ENCODE results near the gene SORCS3. TPM values are rescaled to one million over a fixed set of nuclear protein-coding genes. Genes with fewer than 3 reads are reported as not detected.

SORCS3 gene
- total RNA-seq, 1 experiment from 2014 or later = 0.04 TPM

- Mint-ChIP-seq H3K27ac (no peak overlapping the region), H3K27me3 (ENCODE audit: low read depth) (peaks cover 2% of the 10 kb centered on the region; the same call in 1 of the 2 replicates), H3K36me3 (ENCODE audit: insufficient read depth in 1 of 3, low read depth in 3 of 3) (peaks cover 0 to 3% (median 0%) of the 10 kb centered on the region in 3 experiments; a peak in 1 of 7 replicates), H3K4me1 (peaks cover 29 to 39% of the 10 kb centered on the region in 2 experiments), H3K4me3 (no peak overlapping the region), H3K9me3 (no peaks in the 10 kb centered on the region)
- no CpG with 5 or more reads among the region's 2 CpGs for WGBS (ENCODE audit: extremely low coverage, insufficient read length, low lambda C conversion rate)
- no peak overlapping the region for H3K23ac ChIP-seq (ENCODE audit: insufficient read length, low read depth, low read length)
- H3K56ac ChIP-seq (ENCODE audit: insufficient read length, low read depth, low read length) = no peak overlapping the region
- H2AK5ac ChIP-seq (ENCODE audit: insufficient read length, low read length) = no peak overlapping the region
- H3K27ac ChIP-seq (ENCODE audit: insufficient read length, low read depth, low read length) = no peak overlapping the region
- no peaks in the 10 kb centered on the region for H3K79me1 ChIP-seq (ENCODE audit: insufficient read depth, low read depth, low read length, poor library complexity, severe bottlenecking)
- no peak overlapping the region for H3K18ac ChIP-seq (ENCODE audit: insufficient read length, low read depth, low read length)
- H2BK15ac ChIP-seq (ENCODE audit: low read depth, low read length) = no peak overlapping the region
- H3K4me2 ChIP-seq (ENCODE audit: insufficient read depth, insufficient read length, low read length) = no peak overlapping the region
- H3K14ac ChIP-seq (ENCODE audit: insufficient read depth, low read length) = no peak overlapping the region
- no peaks in the 10 kb centered on the region for H3K79me2 ChIP-seq (ENCODE audit: insufficient read depth, low read length)
- H4K8ac ChIP-seq (replicated peaks; ENCODE audit: insufficient read length, low read depth, low read length) = no peak overlapping the region
- no peak overlapping the region for H2AFZ ChIP-seq (ENCODE audit: low read length)
- H2BK5ac ChIP-seq (ENCODE audit: insufficient read length, low read length) = no peak overlapping the region
- H2BK12ac ChIP-seq (ENCODE audit: insufficient read length, low read depth, low read length) = no peak overlapping the region
- no peak overlapping the region for H3K9ac ChIP-seq (ENCODE audit: extremely low read depth, insufficient read length, low read length)
- no peak overlapping the region for H4K91ac ChIP-seq (ENCODE audit: insufficient read length, low read depth, low read length)
- peaks cover 5% of the 10 kb centered on the region for H3K4me1 ChIP-seq (ENCODE audit: insufficient read depth, low read length)
- no peaks in the 10 kb centered on the region for H3K9me3 ChIP-seq (ENCODE audit: control insufficient read depth, low read depth, low read length)
- H3T11ph ChIP-seq (ENCODE audit: low read length) = no peak overlapping the region
- no peaks in the 10 kb centered on the region for H3K27me3 ChIP-seq (ENCODE audit: insufficient read depth, low read length)
- H3K4ac ChIP-seq (ENCODE audit: low read depth, low read length) = no peak overlapping the region
- no peaks in the 10 kb centered on the region for H4K20me1 ChIP-seq (ENCODE audit: control insufficient read depth, insufficient read depth, insufficient read length)
- no peak for DNase-seq
- no peak for TF ChIP-seq CTCF (conservative IDR thresholded peaks at IDR 0.05)
- no peak overlapping the region for H2BK120ac ChIP-seq (ENCODE audit: low read depth, low read length, poor library complexity, severe bottlenecking)
- peaks cover 5% of the 10 kb centered on the region for H3K23me2 ChIP-seq (ENCODE audit: insufficient read length, low read depth, low read length, poor library complexity, severe bottlenecking)
- no peak overlapping the region for H2BK20ac ChIP-seq (ENCODE audit: low read depth, low read length, poor library complexity, severe bottlenecking)
- no peak overlapping the region for H4K5ac ChIP-seq (ENCODE audit: insufficient read length, low read depth, low read length)
These were observed 463.2 kb downstream of the SORCS3 start for GRCh38 chr10:105104297-105104696.

All from H9 (cell line).